ENCODE data around the gene RALGDS. TPM values are rescaled to one million over a fixed set of nuclear protein-coding genes. Genes with fewer than 3 reads are reported as not detected.
"Not testable (repeated sequence)": the region's sequence is repeated elsewhere in the genome, so short reads cannot be mapped to it uniquely, and the experiment has no call there.

The RALGDS gene
- total RNA-seq, 2 experiments from 2014 or later: 130 to 134 TPM

GRCh38 chr9:133086894-133087293 is 34.1 kb downstream of the RALGDS start:
- no peak for DNase-seq

GRCh38 chr9:133086212-133086860 is 34.7 kb downstream of the RALGDS start:
- H3K4me1 Mint-ChIP-seq; ATAC-seq (ENCODE audit: low read depth); H3K9me3 Mint-ChIP-seq; H3K36me3 Mint-ChIP-seq; H3K27me3 Mint-ChIP-seq; DNase-seq; H3K4me3 Mint-ChIP-seq; H3K27ac Mint-ChIP-seq; POLR2A ChIA-PET: not testable (repeated sequence)

More at GRCh38 chr9:133086894-133087293, 34.1 kb downstream of the RALGDS start:
- POLR2A ChIA-PET: no interaction called here
- H3K9me3 Mint-ChIP-seq: no peaks in the 10 kb centered on the region
- H3K4me3 Mint-ChIP-seq: no peak overlapping the region
- H3K36me3 Mint-ChIP-seq: no peaks in the 10 kb centered on the region
- no peaks in the 10 kb centered on the region for H3K4me1 Mint-ChIP-seq
- no peak for ATAC-seq (ENCODE audit: low read depth)
- no peaks in the 10 kb centered on the region for H3K27me3 Mint-ChIP-seq
- H3K27ac Mint-ChIP-seq: no peak overlapping the region

GRCh38 chr9:133083688-133084087 is 37.4 kb downstream of the RALGDS start:
- H3K27ac Mint-ChIP-seq; H3K36me3 Mint-ChIP-seq; DNase-seq; H3K9me3 Mint-ChIP-seq; H3K27me3 Mint-ChIP-seq; ATAC-seq (ENCODE audit: low read depth); H3K4me1 Mint-ChIP-seq; POLR2A ChIA-PET; H3K4me3 Mint-ChIP-seq: not testable (repeated sequence)

GRCh38 chr9:133081957-133082644 is 38.9 kb downstream of the RALGDS start:
- H3K36me3 Mint-ChIP-seq; POLR2A ChIA-PET; H3K27me3 Mint-ChIP-seq; H3K9me3 Mint-ChIP-seq; H3K27ac Mint-ChIP-seq; H3K4me1 Mint-ChIP-seq; ATAC-seq (ENCODE audit: low read depth); H3K4me3 Mint-ChIP-seq; DNase-seq: not testable (repeated sequence)

DNA sequence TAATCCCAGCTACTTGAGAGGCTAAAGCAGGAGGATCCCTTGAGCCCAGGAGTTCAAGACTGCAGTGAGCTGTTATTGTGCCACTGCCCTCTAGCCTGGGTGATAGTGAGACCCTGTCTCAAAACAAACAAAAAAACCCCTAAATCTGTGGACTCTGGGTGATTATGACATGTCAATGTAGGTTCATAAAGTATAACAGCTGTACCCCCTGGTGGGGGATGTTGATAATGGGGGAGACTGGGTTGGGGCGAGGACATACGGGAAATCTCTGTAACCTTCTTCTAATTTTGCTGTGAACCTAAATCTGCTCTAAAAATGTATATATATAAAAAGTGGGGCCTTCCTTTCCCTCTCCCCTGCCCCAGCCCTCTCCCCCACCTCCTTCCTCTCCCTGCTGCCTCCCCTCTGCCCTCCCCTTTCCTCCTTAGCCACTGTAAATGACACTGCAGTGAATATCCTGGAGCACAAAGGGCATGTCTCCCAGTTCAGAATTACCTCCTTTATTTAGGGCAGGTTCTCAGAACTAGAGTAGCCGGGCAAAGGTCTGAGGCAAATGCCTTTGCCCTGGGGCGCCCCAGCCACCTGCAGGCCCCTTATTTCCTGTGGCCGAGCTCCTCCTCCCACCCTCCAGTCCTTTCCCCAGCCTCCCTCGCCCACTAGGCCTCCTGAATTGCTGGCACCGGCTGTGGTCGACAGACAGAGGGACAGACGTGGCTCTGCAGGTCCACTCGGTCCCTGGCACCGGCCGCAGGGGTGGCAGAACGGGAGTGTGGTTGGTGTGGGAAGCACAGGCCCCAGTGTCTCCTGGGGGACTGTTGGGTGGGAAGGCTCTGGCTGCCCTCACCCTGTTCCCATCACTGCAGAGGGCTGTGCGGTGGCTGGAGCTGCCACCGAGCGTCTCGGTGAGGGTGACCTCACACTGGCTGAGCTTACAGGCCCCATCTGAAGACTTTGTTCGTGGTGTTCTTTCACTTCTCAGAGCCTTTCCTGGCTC is 40.0 kb downstream of the RALGDS start:
- H3K4me1 Mint-ChIP-seq, H3K9me3 Mint-ChIP-seq, DNase-seq, H3K36me3 Mint-ChIP-seq, H3K4me3 Mint-ChIP-seq, H3K27ac Mint-ChIP-seq: not testable (repeated sequence)
- ATAC-seq (ENCODE audit: low read depth): peak; percentile 12
- POLR2A ChIA-PET: interaction anchor here (1.3 kb wide), 1 partner anchor 50 kb away, joined by 4 read pairs; the partner anchor contains the start of gene GTF3C5
- H3K27me3 Mint-ChIP-seq: peaks cover 11% of the 10 kb centered on the region

- no peak for DNase-seq
- POLR2A ChIA-PET: interaction anchor here (0.6 to 1.3 kb wide), 2 partner anchors 49 to 399 kb away, joined by 3 to 4 read pairs; partner anchors contain the start of genes GTF3C5 and SLC2A6
- no peak for ATAC-seq (ENCODE audit: low read depth)
- H3K4me1 Mint-ChIP-seq: no peaks in the 10 kb centered on the region
- H3K27me3 Mint-ChIP-seq: peaks cover 15% of the 10 kb centered on the region
- H3K9me3 Mint-ChIP-seq: no peaks in the 10 kb centered on the region
- H3K4me3 Mint-ChIP-seq: no peak overlapping the region
- no peaks in the 10 kb centered on the region for H3K36me3 Mint-ChIP-seq
- no peak overlapping the region for H3K27ac Mint-ChIP-seq
These were observed 40.9 kb downstream of the RALGDS start for GRCh38 chr9:133080161-133080560.

GRCh38 chr9:133078486-133078885 is 42.6 kb downstream of the RALGDS start:
- H3K27me3 Mint-ChIP-seq: peaks cover 18% of the 10 kb centered on the region
- no peak overlapping the region for H3K27ac Mint-ChIP-seq
- no peak for ATAC-seq (ENCODE audit: low read depth)
- no peaks in the 10 kb centered on the region for H3K9me3 Mint-ChIP-seq
- POLR2A ChIA-PET: no interaction called here
- H3K4me3 Mint-ChIP-seq: no peak overlapping the region
- DNase-seq: no peak
- no peaks in the 10 kb centered on the region for H3K36me3 Mint-ChIP-seq
- H3K4me1 Mint-ChIP-seq: no peaks in the 10 kb centered on the region

DNA sequence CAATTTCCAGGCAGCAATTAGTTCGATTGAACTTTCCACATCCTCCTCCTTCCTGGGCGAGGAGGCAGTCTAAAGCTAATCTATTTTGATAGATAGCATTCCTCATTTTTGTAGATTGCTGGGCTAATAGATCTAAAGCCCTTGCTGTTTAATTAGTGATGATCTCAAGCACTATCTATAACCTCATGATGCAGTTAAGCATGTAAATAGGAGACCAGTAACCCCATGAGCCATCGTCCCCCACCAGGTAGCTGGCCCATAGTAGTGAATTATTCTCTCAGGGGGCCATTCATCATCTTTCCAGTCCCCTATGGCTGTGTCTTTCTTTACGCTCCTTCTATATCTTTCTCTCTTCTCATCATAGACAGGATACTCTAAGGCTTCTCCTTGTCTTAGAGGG is 44.3 kb downstream of the RALGDS start:
- Mint-ChIP-seq H3K4me3 (no peak overlapping the region), H3K27ac (no peak overlapping the region), H3K36me3 (peaks cover 2% of the 10 kb centered on the region), H3K4me1 (no peaks in the 10 kb centered on the region), H3K27me3 (peaks cover 20% of the 10 kb centered on the region), H3K9me3 (no peaks in the 10 kb centered on the region)
- ATAC-seq (ENCODE audit: low read depth) (no peak), DNase-seq (no peak)
- POLR2A ChIA-PET: no interaction called here

GRCh38 chr9:133075925-133076630 is 45.0 kb downstream of the RALGDS start:
- H3K36me3 Mint-ChIP-seq: peaks cover 3% of the 10 kb centered on the region
- H3K27ac Mint-ChIP-seq: no peak overlapping the region

DNA sequence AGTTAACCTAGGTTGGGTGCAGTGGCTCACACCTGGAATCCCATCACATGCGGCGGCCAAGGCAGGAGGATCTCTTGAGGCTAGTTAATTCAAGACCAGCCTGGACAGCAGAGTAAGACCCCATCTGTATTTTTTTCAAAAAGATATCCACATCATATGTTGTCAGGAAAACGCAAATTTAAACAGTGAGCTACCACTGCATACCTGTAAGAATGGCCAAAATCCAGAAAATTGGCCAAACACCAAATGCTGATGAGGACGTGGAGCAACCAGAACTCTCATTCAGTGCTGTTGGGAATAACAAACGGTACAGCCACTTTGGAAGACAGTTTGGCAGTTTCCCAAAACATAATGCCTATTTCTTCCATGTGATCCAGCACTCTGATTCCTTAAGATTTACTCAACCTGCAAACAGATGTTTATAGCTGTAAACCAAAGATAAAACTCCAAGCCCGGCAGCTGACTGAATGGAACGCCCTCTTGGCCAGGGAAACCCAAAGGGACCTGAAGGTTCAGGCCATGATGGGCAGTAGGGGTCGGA is 46.9 kb downstream of the RALGDS start:
- H3K36me3 Mint-ChIP-seq: peaks cover 3% of the 10 kb centered on the region
- ATAC-seq (ENCODE audit: low read depth) (no peak), DNase-seq (no peak)
- peaks cover 12% of the 10 kb centered on the region for H3K27me3 Mint-ChIP-seq
- no peaks in the 10 kb centered on the region for H3K9me3 Mint-ChIP-seq
- H3K4me1 Mint-ChIP-seq: no peaks in the 10 kb centered on the region
- POLR2A ChIA-PET: interaction anchor here (0.6 kb wide), 1 partner anchor 44 kb away, joined by 3 read pairs; the partner anchor contains the start of gene GTF3C5
- no peak overlapping the region for H3K4me3 Mint-ChIP-seq
- no peak overlapping the region for H3K27ac Mint-ChIP-seq

More at GRCh38 chr9:133075925-133076630, 45.0 kb downstream of the RALGDS start:
- DNase-seq (no peak), ATAC-seq (ENCODE audit: low read depth) (no peak)
- peaks cover 20% of the 10 kb centered on the region for H3K27me3 Mint-ChIP-seq
- POLR2A ChIA-PET: no interaction called here
- H3K4me1 Mint-ChIP-seq: no peaks in the 10 kb centered on the region
- H3K4me3 Mint-ChIP-seq: no peak overlapping the region
- H3K9me3 Mint-ChIP-seq: no peaks in the 10 kb centered on the region

DNA sequence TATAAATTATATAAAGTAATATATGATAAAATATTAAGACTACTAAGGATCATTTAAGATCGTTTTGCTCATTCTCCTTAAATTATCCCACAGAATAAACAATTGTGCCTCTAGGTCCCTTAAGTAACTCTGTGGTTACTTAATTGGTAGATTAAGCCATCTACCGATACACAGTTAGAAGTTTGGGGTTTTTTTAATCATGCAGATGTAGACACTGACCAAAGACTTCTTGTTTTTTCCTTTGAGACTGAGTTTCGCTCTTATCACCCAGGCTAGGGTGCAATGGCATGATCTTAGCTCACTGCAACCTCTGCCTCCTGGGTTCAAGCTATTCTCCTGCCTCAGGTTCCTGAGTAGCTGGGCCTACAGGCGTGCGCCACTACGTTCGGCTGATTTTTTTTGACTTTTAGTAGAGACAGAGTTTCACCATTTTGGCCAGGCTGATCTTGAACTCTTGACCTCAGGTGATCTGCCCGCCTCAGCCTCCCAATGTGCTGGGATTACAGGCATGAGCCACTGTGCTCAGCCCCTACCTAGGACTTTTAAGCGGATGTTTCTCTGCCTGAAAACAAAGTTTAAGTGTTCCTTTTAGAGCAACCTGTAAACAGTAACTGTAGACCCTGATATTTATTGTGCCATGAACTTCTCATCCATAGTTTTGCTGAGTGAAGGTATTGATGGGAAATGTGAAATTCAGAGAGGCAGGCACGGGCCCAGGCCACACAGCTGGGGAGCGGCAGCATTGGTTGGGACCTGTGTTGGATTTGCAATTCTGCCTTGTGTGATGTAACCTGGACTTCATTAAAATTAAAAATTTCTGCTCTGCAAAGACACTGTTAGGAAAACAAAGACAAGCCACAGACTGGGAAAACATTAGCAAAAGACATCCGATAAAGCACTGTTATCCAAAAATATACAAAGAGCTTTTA is 47.7 kb downstream of the RALGDS start:
- H3K9me3 Mint-ChIP-seq: no peaks in the 10 kb centered on the region
- H3K36me3 Mint-ChIP-seq: peaks cover 3% of the 10 kb centered on the region
- H3K4me3 Mint-ChIP-seq: no peak overlapping the region
- ATAC-seq (ENCODE audit: low read depth): no peak
- H3K4me1 Mint-ChIP-seq: no peaks in the 10 kb centered on the region
- no peak for DNase-seq
- no peak overlapping the region for H3K27ac Mint-ChIP-seq
- POLR2A ChIA-PET: no interaction called here
- H3K27me3 Mint-ChIP-seq: peaks cover 12% of the 10 kb centered on the region

DNA sequence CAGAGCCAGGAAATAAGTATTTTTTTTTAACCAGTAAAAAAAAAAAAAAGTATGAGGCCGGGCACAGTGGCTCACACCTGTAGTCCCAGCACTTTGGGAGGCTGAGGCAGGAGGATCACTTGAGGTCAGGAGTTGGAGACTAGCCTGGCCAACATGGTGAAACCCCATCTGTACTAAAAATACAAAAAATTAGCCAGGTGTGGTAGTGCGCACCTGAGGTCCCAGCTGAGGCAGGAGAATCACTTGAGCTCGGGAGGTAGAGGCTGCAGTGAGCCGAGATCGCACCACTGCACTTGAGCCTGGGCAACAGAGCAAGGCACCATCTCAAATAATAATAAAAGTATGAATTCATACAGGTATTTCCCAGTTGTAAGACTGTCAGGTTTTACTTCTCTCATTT is 48.8 kb downstream of the RALGDS start:
- POLR2A ChIA-PET; H3K9me3 Mint-ChIP-seq; DNase-seq; H3K4me1 Mint-ChIP-seq; ATAC-seq (ENCODE audit: low read depth); H3K27ac Mint-ChIP-seq; H3K4me3 Mint-ChIP-seq; H3K36me3 Mint-ChIP-seq: not testable (repeated sequence)
- peaks cover 12% of the 10 kb centered on the region for H3K27me3 Mint-ChIP-seq

Measured in activated naive CD8-positive, alpha-beta T cell treated with anti-CD3 and anti-CD28 coated beads, Interleukin-2, amount 10 ng/mL, durations not matched to agents 7 days and 5 days (primary cell).